ENCODE results near the gene ADGRL2.

ADGRL2 gene

DNA sequence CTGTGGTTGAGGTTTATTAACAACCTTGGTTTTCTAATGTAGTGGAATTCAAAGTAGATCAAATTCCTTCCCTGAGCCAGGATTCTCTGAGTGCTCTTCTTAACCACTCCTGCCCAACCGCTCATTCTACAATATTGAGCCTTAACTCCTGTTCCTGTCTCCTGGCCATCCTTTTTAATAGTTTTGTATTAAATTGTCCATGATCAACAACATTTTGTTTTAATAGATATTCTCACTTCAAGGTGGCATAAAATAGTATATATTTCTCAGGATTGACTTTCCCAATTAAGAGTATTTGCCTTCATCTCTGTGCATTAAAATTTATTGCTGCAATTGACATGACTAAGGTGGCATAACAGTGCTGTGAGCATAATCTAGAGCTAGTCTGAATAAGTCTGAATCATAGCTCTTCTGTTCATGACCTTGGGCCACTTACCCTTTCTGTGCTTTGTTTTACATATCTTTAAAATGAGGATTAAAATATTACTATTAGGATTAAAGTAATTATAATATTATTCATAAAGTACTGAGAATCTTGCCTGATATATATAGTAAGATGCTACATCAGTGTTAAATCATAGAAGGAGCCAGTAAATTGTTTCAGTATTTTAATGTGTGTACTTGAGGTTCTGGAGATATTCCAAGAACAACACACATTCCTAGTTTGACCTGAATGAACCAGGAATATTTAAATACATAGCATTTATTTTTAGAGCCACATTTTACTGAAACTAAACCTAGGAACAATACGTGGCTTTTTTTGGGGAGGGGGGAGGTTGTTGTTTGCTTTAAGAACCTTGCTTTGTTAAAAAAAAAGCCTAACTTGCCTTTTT, 76.4 kb downstream of the ADGRL2 start (continued):
- TF ChIP-seq, protein P1, sequence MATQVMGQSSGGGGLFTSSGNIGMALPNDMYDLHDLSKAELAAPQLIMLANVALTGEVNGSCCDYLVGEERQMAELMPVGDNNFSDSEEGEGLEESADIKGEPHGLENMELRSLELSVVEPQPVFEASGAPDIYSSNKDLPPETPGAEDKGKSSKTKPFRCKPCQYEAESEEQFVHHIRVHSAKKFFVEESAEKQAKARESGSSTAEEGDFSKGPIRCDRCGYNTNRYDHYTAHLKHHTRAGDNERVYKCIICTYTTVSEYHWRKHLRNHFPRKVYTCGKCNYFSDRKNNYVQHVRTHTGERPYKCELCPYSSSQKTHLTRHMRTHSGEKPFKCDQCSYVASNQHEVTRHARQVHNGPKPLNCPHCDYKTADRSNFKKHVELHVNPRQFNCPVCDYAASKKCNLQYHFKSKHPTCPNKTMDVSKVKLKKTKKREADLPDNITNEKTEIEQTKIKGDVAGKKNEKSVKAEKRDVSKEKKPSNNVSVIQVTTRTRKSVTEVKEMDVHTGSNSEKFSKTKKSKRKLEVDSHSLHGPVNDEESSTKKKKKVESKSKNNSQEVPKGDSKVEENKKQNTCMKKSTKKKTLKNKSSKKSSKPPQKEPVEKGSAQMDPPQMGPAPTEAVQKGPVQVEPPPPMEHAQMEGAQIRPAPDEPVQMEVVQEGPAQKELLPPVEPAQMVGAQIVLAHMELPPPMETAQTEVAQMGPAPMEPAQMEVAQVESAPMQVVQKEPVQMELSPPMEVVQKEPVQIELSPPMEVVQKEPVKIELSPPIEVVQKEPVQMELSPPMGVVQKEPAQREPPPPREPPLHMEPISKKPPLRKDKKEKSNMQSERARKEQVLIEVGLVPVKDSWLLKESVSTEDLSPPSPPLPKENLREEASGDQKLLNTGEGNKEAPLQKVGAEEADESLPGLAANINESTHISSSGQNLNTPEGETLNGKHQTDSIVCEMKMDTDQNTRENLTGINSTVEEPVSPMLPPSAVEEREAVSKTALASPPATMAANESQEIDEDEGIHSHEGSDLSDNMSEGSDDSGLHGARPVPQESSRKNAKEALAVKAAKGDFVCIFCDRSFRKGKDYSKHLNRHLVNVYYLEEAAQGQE (tag by site-specific recombination; IDR thresholded peaks at IDR 0.05): no peak
- TF ChIP-seq ZNF184 (tag by site-specific recombination; IDR thresholded peaks at IDR 0.05) (no peak), ZNF660 (tag by site-specific recombination; IDR thresholded peaks at IDR 0.05) (0 out of 2 replicates have a peak, but pooled peaks have one; percentile 11), ZNF561 (tag by site-specific recombination; IDR thresholded peaks at IDR 0.05; ENCODE audit: borderline replicate concordance) (no peak), ZNF843 (tag by site-specific recombination; IDR thresholded peaks at IDR 0.05) (peak; percentile 53; the same call in 1 of the 2 replicates), ZNF423 (tag by site-specific recombination; IDR thresholded peaks at IDR 0.05) (no peak), OVOL3 (tag by site-specific recombination; IDR thresholded peaks at IDR 0.05) (no peak), ZNF623 (tag by site-specific recombination; IDR thresholded peaks at IDR 0.05) (no peak), ZNF658 (tag by site-specific recombination; IDR thresholded peaks at IDR 0.05) (no peak), GLIS2 (tag by site-specific recombination; IDR thresholded peaks at IDR 0.05) (no peak), ZNF600 (tag by site-specific recombination; IDR thresholded peaks at IDR 0.05) (peak; percentile 83), ZNF776 (tag by site-specific recombination; IDR thresholded peaks at IDR 0.05; ENCODE audit: borderline replicate concordance) (no peak), ZNF133 (tag by site-specific recombination; IDR thresholded peaks at IDR 0.05) (no peak), KLF7 (tag by site-specific recombination; IDR thresholded peaks at IDR 0.05; ENCODE audit: borderline replicate concordance) (no peak), ZBTB7A (tag by site-specific recombination; IDR thresholded peaks at IDR 0.05; ENCODE audit: low read depth) (no peak), ZNF174 (tag by site-specific recombination; IDR thresholded peaks at IDR 0.05) (no peak), REPIN1 (tag by site-specific recombination; IDR thresholded peaks at IDR 0.05; ENCODE audit: low read depth) (no peak), GFI1B (tag by site-specific recombination; IDR thresholded peaks at IDR 0.05) (no peak), MEIS1 (CRISPR knock-in tag; IDR thresholded peaks at IDR 0.05; ENCODE audit: borderline replicate concordance) (no peak), ZNF626 (tag by site-specific recombination; IDR thresholded peaks at IDR 0.05) (no peak), ZIC2 (tag by site-specific recombination; IDR thresholded peaks at IDR 0.05) (no peak), ZNF223 (tag by site-specific recombination; IDR thresholded peaks at IDR 0.05) (no peak), ZBTB17 (tag by site-specific recombination; IDR thresholded peaks at IDR 0.05) (0 out of 2 replicates have a peak, but pooled peaks have one; percentile 57), ZNF560 (tag by site-specific recombination; IDR thresholded peaks at IDR 0.05; ENCODE audit: borderline replicate concordance) (no peak)
- TF ChIP-seq, protein P2, sequence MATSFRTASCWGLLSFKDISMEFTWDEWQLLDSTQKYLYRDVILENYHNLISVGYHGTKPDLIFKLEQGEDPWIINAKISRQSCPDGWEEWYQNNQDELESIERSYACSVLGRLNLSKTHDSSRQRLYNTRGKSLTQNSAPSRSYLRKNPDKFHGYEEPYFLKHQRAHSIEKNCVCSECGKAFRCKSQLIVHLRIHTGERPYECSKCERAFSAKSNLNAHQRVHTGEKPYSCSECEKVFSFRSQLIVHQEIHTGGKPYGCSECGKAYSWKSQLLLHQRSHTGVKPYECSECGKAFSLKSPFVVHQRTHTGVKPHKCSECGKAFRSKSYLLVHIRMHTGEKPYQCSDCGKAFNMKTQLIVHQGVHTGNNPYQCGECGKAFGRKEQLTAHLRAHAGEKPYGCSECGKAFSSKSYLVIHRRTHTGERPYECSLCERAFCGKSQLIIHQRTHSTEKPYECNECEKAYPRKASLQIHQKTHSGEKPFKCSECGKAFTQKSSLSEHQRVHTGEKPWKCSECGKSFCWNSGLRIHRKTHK (tag by site-specific recombination; IDR thresholded peaks at IDR 0.05): no peak
- TF ChIP-seq, protein P3, sequence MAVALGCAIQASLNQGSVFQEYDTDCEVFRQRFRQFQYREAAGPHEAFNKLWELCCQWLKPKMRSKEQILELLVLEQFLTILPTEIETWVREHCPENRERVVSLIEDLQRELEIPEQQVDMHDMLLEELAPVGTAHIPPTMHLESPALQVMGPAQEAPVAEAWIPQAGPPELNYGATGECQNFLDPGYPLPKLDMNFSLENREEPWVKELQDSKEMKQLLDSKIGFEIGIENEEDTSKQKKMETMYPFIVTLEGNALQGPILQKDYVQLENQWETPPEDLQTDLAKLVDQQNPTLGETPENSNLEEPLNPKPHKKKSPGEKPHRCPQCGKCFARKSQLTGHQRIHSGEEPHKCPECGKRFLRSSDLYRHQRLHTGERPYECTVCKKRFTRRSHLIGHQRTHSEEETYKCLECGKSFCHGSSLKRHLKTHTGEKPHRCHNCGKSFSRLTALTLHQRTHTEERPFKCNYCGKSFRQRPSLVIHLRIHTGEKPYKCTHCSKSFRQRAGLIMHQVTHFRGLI (tag by site-specific recombination; IDR thresholded peaks at IDR 0.05): peak; percentile 64
- TF ChIP-seq, protein P4, sequence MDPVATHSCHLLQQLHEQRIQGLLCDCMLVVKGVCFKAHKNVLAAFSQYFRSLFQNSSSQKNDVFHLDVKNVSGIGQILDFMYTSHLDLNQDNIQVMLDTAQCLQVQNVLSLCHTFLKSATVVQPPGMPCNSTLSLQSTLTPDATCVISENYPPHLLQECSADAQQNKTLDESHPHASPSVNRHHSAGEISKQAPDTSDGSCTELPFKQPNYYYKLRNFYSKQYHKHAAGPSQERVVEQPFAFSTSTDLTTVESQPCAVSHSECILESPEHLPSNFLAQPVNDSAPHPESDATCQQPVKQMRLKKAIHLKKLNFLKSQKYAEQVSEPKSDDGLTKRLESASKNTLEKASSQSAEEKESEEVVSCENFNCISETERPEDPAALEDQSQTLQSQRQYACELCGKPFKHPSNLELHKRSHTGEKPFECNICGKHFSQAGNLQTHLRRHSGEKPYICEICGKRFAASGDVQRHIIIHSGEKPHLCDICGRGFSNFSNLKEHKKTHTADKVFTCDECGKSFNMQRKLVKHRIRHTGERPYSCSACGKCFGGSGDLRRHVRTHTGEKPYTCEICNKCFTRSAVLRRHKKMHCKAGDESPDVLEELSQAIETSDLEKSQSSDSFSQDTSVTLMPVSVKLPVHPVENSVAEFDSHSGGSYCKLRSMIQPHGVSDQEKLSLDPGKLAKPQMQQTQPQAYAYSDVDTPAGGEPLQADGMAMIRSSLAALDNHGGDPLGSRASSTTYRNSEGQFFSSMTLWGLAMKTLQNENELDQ (tag by site-specific recombination; IDR thresholded peaks at IDR 0.05; ENCODE audit: low read depth): no peak
- TF ChIP-seq, protein P5, sequence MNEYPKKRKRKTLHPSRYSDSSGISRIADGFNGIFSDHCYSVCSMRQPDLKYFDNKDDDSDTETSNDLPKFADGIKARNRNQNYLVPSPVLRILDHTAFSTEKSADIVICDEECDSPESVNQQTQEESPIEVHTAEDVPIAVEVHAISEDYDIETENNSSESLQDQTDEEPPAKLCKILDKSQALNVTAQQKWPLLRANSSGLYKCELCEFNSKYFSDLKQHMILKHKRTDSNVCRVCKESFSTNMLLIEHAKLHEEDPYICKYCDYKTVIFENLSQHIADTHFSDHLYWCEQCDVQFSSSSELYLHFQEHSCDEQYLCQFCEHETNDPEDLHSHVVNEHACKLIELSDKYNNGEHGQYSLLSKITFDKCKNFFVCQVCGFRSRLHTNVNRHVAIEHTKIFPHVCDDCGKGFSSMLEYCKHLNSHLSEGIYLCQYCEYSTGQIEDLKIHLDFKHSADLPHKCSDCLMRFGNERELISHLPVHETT (tag by site-specific recombination; IDR thresholded peaks at IDR 0.05): no peak
- TF ChIP-seq, protein P6, sequence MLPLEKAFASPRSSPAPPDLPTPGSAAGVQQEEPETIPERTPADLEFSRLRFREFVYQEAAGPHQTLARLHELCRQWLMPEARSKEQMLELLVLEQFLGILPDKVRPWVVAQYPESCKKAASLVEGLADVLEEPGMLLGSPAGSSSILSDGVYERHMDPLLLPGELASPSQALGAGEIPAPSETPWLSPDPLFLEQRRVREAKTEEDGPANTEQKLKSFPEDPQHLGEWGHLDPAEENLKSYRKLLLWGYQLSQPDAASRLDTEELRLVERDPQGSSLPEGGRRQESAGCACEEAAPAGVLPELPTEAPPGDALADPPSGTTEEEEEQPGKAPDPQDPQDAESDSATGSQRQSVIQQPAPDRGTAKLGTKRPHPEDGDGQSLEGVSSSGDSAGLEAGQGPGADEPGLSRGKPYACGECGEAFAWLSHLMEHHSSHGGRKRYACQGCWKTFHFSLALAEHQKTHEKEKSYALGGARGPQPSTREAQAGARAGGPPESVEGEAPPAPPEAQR (tag by site-specific recombination; IDR thresholded peaks at IDR 0.05): no peak
